Measurements from ENCODE around the gene COX7A2.

Gene COX7A2

DNA sequence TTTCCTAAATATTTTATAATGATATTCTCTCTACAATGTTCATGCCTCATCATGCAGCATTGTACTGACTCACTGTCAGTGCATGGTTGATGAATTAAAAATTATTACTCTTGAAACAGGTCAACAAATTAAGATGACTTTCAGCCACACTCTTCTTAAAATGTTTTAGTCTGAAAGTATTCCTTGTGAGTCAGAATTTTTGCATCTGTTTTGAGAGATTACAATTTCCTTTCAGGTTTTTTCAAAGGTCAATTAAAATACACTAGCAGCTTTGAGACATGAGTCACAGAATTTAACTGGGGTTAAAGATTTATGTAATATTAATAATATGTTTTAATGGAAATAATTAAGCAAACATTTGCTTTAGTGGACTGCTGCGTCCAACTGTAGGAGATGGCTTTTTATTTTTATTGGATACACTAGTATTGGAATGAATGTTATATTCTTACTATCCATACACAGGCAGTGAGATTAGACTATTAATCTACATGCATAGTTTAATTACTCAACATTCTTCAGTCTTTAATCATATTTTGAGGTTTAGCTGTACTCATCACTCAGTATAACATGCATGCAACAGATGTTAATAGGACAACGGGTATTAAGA is 47.4 kb downstream of the COX7A2 start:
- no peak for DNase-seq

DNA sequence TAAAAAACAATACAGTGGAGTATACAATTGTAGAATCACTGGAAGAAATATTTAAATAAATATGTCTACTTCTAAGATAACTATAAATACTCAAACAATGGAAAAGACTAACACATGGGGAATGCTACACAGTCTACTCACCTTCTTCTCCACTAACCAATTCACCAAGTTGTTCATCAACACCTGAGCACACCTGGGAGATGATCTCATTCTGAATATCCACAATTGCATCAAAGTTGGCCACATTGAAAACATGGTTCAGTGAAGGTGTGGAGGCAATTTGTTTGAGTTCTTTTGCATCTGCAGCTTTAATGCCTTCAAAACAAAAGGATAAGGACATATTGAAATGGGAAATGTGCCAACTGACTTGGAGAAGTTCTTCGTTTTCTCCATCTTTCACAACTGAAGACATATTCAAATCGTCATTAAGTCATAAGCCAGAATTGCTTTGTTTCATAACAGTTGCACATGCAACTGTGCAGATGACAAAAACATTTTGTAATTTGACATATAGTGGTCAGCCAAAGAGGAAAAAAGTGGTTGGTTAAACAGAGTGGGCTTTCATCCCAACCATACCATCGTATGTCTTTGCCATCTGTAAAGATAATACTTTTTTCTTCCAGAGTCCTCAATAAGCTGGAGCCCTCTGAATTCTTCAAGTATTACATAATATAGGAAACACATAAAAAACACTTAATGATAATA is 55.2 kb downstream of the COX7A2 start:
- no peak for DNase-seq
